ENCODE data around the gene KDELR3.

DNA sequence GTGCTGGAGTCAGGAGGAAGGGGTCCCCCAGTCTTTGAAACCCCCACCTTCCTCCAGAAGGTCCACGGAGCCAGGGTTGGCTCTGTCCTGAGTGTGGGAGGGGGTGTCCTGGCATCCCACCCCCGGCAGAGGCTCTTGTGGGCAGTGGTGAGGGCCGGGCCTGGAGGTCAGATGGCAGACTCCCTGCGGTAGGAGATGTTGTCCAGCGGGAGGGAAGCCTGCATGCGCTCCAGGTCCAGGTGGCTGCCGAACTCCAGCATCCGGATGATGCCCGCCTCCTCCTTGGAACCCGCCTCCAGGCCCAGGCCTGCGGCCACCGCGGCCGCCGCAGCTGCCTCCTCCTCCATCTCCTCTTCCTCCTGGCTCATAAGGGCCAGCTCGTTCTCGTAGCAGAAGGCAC, 41.3 kb upstream of the KDELR3 start:
- TF ChIP-seq, protein P1, sequence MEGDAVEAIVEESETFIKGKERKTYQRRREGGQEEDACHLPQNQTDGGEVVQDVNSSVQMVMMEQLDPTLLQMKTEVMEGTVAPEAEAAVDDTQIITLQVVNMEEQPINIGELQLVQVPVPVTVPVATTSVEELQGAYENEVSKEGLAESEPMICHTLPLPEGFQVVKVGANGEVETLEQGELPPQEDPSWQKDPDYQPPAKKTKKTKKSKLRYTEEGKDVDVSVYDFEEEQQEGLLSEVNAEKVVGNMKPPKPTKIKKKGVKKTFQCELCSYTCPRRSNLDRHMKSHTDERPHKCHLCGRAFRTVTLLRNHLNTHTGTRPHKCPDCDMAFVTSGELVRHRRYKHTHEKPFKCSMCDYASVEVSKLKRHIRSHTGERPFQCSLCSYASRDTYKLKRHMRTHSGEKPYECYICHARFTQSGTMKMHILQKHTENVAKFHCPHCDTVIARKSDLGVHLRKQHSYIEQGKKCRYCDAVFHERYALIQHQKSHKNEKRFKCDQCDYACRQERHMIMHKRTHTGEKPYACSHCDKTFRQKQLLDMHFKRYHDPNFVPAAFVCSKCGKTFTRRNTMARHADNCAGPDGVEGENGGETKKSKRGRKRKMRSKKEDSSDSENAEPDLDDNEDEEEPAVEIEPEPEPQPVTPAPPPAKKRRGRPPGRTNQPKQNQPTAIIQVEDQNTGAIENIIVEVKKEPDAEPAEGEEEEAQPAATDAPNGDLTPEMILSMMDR (IDR thresholded peaks at IDR 0.05), result no peak
- TF ChIP-seq TCF7L2 (IDR thresholded peaks at IDR 0.05; ENCODE audit: low read depth, low read length), result no peak

Data from Panc1 (cell line).